ENCODE data around the gene GFY.

The GFY gene

GRCh38 chr19:49415810-49416200 is 9.4 kb upstream of the GFY start:
- WGBS (ENCODE audit: insufficient coverage) = 100% methylated on average over 2 of the region's 2 CpGs
- no peaks in the 10 kb centered on the region for H3K9me3 ChIP-seq (ENCODE audit: control extremely low read depth in 1 of 5, control insufficient read depth in 4 of 5, insufficient read depth in 2 of 5, low read depth in 1 of 5, low read length in 4 of 5)
- DNase-seq = no peak
- ChIA-PET CTCF (interaction anchor here (1.3 to 1.4 kb wide), 2 partner anchors 9 to 25 kb away, joined by 4 to 6 read pairs; partner anchors contain the start of gene GFY), POLR2A (interaction anchor here (0.5 to 0.7 kb wide), 2 partner anchors 21 to 616 kb away, joined by 3 read pairs; no protein-coding TSS in a partner anchor)
- peaks cover 4 to 21% (median 14%) of the 10 kb centered on the region in 5 experiments for H3K27me3 ChIP-seq (replicated peaks in 2 of 5; ENCODE audit: control insufficient read depth in 4 of 5, insufficient read depth in 5 of 5, low read length in 4 of 5)
- no peak overlapping the region for H3K4me3 ChIP-seq (ENCODE audit: control insufficient read depth in 1 of 7, extremely low read depth in 1 of 7, insufficient read depth in 4 of 7, low read depth in 2 of 7, low read length in 6 of 7)
- H3K4me1 ChIP-seq (ENCODE audit: control extremely low read depth in 1 of 4, control insufficient read depth in 4 of 4, insufficient read depth in 4 of 4, low read length in 3 of 4) = peaks cover 0 to 38% (median 18%) of the 10 kb centered on the region in 4 experiments
- H3K36me3 ChIP-seq (ENCODE audit: control insufficient read depth in 4 of 4, insufficient read depth in 4 of 4, low read length in 3 of 4) = no peaks in the 10 kb centered on the region
- H3K27ac ChIP-seq (ENCODE audit: insufficient read depth in 1 of 2, low read depth in 1 of 2, low read length in 2 of 2, poor library complexity in 1 of 2, severe bottlenecking in 2 of 2) = no peak overlapping the region

- POLR2A ChIA-PET = no interaction called here
- CTCF ChIA-PET = interaction anchor here (1.0 to 1.4 kb wide), 4 partner anchors 8 to 28 kb away, joined by 3 to 6 read pairs (median 4); partner anchors contain the start of gene GFY
- no peaks in the 10 kb centered on the region for H3K36me3 ChIP-seq (ENCODE audit: control insufficient read depth in 4 of 4, insufficient read depth in 4 of 4, low read length in 3 of 4)
- H3K9me3 ChIP-seq (ENCODE audit: control extremely low read depth in 1 of 5, control insufficient read depth in 4 of 5, insufficient read depth in 2 of 5, low read depth in 1 of 5, low read length in 4 of 5) = no peaks in the 10 kb centered on the region
- WGBS (ENCODE audit: insufficient coverage) = 96% methylated on average over 6 of the region's 7 CpGs
- no peak overlapping the region for H3K27ac ChIP-seq (ENCODE audit: insufficient read depth in 1 of 2, low read depth in 1 of 2, low read length in 2 of 2, poor library complexity in 1 of 2, severe bottlenecking in 2 of 2)
- H3K27me3 ChIP-seq (replicated peaks in 2 of 5; ENCODE audit: control insufficient read depth in 4 of 5, insufficient read depth in 5 of 5, low read length in 4 of 5) = peaks cover 5 to 33% (median 24%) of the 10 kb centered on the region in 5 experiments
- H3K4me1 ChIP-seq (ENCODE audit: control extremely low read depth in 1 of 4, control insufficient read depth in 4 of 4, insufficient read depth in 4 of 4, low read length in 3 of 4) = peaks cover 0 to 42% (median 26%) of the 10 kb centered on the region in 4 experiments
- H3K4me3 ChIP-seq (ENCODE audit: control insufficient read depth in 1 of 7, extremely low read depth in 1 of 7, insufficient read depth in 4 of 7, low read depth in 2 of 7, low read length in 6 of 7) = no peak overlapping the region
- no peak for DNase-seq
Observed at GRCh38 chr19:49417088-49417487, 8.1 kb upstream of the GFY start.

DNA sequence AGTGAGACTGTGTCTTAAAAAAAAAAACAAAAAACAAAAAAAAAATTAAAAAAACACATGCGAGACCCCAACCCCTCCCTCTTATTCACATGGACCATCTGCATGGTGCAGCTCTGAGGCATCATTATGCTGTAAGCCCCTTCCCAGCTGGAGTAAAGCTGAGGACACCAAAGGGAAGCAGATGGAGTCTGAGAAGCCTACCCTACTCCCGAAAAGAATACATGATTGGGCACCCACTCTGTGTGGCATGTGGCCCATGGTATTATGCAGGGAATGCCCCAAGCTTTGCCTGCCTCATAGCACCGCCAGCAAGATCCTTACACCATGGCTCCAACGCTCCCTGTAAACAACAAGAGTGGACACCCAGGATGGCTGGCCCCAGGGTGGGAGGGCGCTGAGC is 6.7 kb upstream of the GFY start:
- ChIA-PET CTCF (interaction anchor here (1.4 to 2.6 kb wide), 4 partner anchors 10 to 15 kb away, joined by 4 to 9 read pairs (median 7); no protein-coding TSS in a partner anchor), POLR2A (no interaction called here)
- Histone ChIP-seq H3K9me3 (ENCODE audit: control extremely low read depth in 1 of 5, control insufficient read depth in 4 of 5, insufficient read depth in 2 of 5, low read depth in 1 of 5, low read length in 4 of 5) (no peaks in the 10 kb centered on the region), H3K36me3 (ENCODE audit: control insufficient read depth in 4 of 4, insufficient read depth in 4 of 4, low read length in 3 of 4) (no peaks in the 10 kb centered on the region), H3K27ac (ENCODE audit: insufficient read depth in 1 of 2, low read depth in 1 of 2, low read length in 2 of 2, poor library complexity in 1 of 2, severe bottlenecking in 2 of 2) (no peak overlapping the region), H3K4me1 (ENCODE audit: control extremely low read depth in 1 of 4, control insufficient read depth in 4 of 4, insufficient read depth in 4 of 4, low read length in 3 of 4) (peaks cover 0 to 49% (median 34%) of the 10 kb centered on the region in 4 experiments), H3K4me3 (ENCODE audit: control insufficient read depth in 1 of 7, extremely low read depth in 1 of 7, insufficient read depth in 4 of 7, low read depth in 2 of 7, low read length in 6 of 7) (no peak overlapping the region), H3K27me3 (replicated peaks in 2 of 5; ENCODE audit: control insufficient read depth in 4 of 5, insufficient read depth in 5 of 5, low read length in 4 of 5) (peaks cover 5 to 45% (median 28%) of the 10 kb centered on the region in 5 experiments)
- no peak for DNase-seq
- WGBS (ENCODE audit: insufficient coverage) = 100% methylated on average over 3 of the region's 5 CpGs

DNA sequence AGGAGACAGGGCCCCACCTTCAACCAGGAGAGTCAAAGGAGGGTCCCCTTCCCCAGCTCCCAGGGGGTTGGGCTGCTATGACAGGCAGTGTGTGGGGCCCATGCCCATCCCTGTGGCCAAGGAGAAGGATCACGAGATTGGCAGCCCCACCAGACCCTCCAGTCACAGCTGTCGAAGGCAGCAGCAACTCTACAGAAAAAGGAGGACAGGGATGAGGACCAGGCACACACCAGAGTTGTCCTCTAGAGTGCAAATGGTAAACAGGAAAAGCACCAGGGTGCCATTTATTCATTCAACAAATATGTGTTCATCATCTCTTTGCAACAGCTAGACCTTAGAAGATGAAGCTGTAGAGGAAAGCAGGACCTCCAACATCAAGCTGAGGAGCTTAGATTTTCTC is 6.0 kb upstream of the GFY start:
- Histone ChIP-seq H3K4me3 (ENCODE audit: control insufficient read depth in 1 of 7, extremely low read depth in 1 of 7, insufficient read depth in 4 of 7, low read depth in 2 of 7, low read length in 6 of 7) (no peak overlapping the region), H3K9me3 (ENCODE audit: control extremely low read depth in 1 of 5, control insufficient read depth in 4 of 5, insufficient read depth in 2 of 5, low read depth in 1 of 5, low read length in 4 of 5) (no peaks in the 10 kb centered on the region), H3K4me1 (ENCODE audit: control extremely low read depth in 1 of 4, control insufficient read depth in 4 of 4, insufficient read depth in 4 of 4, low read length in 3 of 4) (peaks cover 0 to 46% (median 38%) of the 10 kb centered on the region in 4 experiments), H3K27ac (ENCODE audit: insufficient read depth in 1 of 2, low read depth in 1 of 2, low read length in 2 of 2, poor library complexity in 1 of 2, severe bottlenecking in 2 of 2) (no peak overlapping the region), H3K27me3 (replicated peaks in 2 of 5; ENCODE audit: control insufficient read depth in 4 of 5, insufficient read depth in 5 of 5, low read length in 4 of 5) (peaks cover 5 to 51% (median 33%) of the 10 kb centered on the region in 5 experiments), H3K36me3 (ENCODE audit: control insufficient read depth in 4 of 4, insufficient read depth in 4 of 4, low read length in 3 of 4) (no peaks in the 10 kb centered on the region)
- DNase-seq = no peak
- POLR2A ChIA-PET = no interaction called here
- CTCF ChIA-PET = interaction anchor here (1.7 to 2.6 kb wide), 3 partner anchors 10 to 15 kb away, joined by 6 to 9 read pairs (median 8); no protein-coding TSS in a partner anchor
- WGBS (ENCODE audit: insufficient coverage) = 100% methylated on average over 1 of the region's 2 CpGs

DNA sequence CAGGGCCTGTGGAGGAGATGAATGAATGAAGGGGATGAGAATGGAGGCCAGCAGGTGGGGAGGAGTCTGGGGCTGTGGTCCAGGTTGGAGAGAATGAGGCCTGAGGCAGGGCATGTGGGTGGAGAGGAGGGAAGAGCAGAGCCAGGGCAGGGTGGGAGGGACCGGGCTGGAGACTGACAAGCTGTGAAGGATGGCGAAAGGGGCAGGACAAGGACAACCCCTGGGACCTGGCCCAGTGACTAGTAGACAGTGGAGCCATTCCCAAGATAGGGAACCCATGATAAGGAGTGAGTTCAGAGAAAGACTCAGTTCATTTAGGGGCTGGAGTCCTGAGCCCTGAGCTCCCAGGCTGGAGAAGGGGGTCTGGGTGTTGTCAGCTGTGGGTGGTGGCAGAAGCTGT is 5.0 kb upstream of the GFY start:
- Histone ChIP-seq H3K36me3 (ENCODE audit: control insufficient read depth in 4 of 4, insufficient read depth in 4 of 4, low read length in 3 of 4) (no peaks in the 10 kb centered on the region), H3K4me3 (ENCODE audit: control insufficient read depth in 1 of 7, extremely low read depth in 1 of 7, insufficient read depth in 4 of 7, low read depth in 2 of 7, low read length in 6 of 7) (no peak overlapping the region), H3K9me3 (ENCODE audit: control extremely low read depth in 1 of 5, control insufficient read depth in 4 of 5, insufficient read depth in 2 of 5, low read depth in 1 of 5, low read length in 4 of 5) (no peaks in the 10 kb centered on the region), H3K27ac (ENCODE audit: insufficient read depth in 1 of 2, low read depth in 1 of 2, low read length in 2 of 2, poor library complexity in 1 of 2, severe bottlenecking in 2 of 2) (no peak overlapping the region), H3K4me1 (ENCODE audit: control extremely low read depth in 1 of 4, control insufficient read depth in 4 of 4, insufficient read depth in 4 of 4, low read length in 3 of 4) (peaks cover 0 to 41% (median 38%) of the 10 kb centered on the region in 4 experiments), H3K27me3 (replicated peaks in 2 of 5; ENCODE audit: control insufficient read depth in 4 of 5, insufficient read depth in 5 of 5, low read length in 4 of 5) (peaks cover 5 to 60% (median 34%) of the 10 kb centered on the region in 5 experiments)
- POLR2A ChIA-PET = no interaction called here
- DNase-seq = no peak
- CTCF ChIA-PET = interaction anchor here (1.7 to 2.6 kb wide), 2 partner anchors 9 to 14 kb away, joined by 8 to 9 read pairs; no protein-coding TSS in a partner anchor
- 100% methylated on average over 2 of the region's 2 CpGs for WGBS (ENCODE audit: insufficient coverage)

GRCh38 chr19:49421039-49421877 is 3.9 kb upstream of the GFY start:
- POLR2A ChIA-PET = interaction anchor here (0.6 to 0.7 kb wide), 2 partner anchors 25 to 153 kb away, joined by 3 to 4 read pairs; no protein-coding TSS in a partner anchor
- peak; percentile 52 to 65 (median 63) for DNase-seq
- Histone ChIP-seq H3K4me1 (ENCODE audit: control extremely low read depth in 1 of 4, control insufficient read depth in 4 of 4, insufficient read depth in 4 of 4, low read length in 3 of 4) (peaks cover 0 to 44% (median 39%) of the 10 kb centered on the region in 4 experiments), H3K4me3 (ENCODE audit: control insufficient read depth in 1 of 7, extremely low read depth in 1 of 7, insufficient read depth in 4 of 7, low read depth in 2 of 7, low read length in 6 of 7) (peak overlapping the region in 3 of 7 experiments; percentile 11 to 36 (median 19)), H3K27ac (ENCODE audit: insufficient read depth in 1 of 2, low read depth in 1 of 2, low read length in 2 of 2, poor library complexity in 1 of 2, severe bottlenecking in 2 of 2) (no peak overlapping the region), H3K36me3 (ENCODE audit: control insufficient read depth in 4 of 4, insufficient read depth in 4 of 4, low read length in 3 of 4) (no peaks in the 10 kb centered on the region), H3K27me3 (replicated peaks in 2 of 5; ENCODE audit: control insufficient read depth in 4 of 5, insufficient read depth in 5 of 5, low read length in 4 of 5) (peaks cover 5 to 70% (median 44%) of the 10 kb centered on the region in 5 experiments), H3K9me3 (ENCODE audit: control extremely low read depth in 1 of 5, control insufficient read depth in 4 of 5, insufficient read depth in 2 of 5, low read depth in 1 of 5, low read length in 4 of 5) (no peaks in the 10 kb centered on the region)
- CTCF ChIA-PET = interaction anchor here (0.9 to 1.2 kb wide), 3 partner anchors 9 to 29 kb away, joined by 3 read pairs; no protein-coding TSS in a partner anchor
- WGBS (ENCODE audit: insufficient coverage) = 9% methylated on average over 45 of the region's 48 CpGs

DNA sequence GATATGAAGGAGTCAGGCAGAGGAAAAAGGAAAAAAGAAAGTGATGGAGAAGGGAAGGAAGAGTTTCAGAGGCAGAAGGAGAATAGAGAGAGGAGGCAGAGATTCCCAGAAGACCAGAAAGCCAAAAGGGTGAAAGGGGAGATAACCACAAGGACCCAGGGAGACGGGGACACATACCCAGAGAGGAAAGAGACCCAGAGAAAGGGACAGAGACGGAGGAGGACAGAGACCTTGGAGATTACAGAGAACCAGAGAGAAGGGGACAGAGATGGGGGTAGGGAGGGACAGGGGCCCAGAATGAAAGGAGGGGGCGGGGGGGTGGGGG is 3.3 kb upstream of the GFY start:
- Histone ChIP-seq H3K4me3 (ENCODE audit: control insufficient read depth in 1 of 7, extremely low read depth in 1 of 7, insufficient read depth in 4 of 7, low read depth in 2 of 7, low read length in 6 of 7) (no peak overlapping the region), H3K27me3 (replicated peaks in 2 of 5; ENCODE audit: control insufficient read depth in 4 of 5, insufficient read depth in 5 of 5, low read length in 4 of 5) (peaks cover 5 to 76% (median 49%) of the 10 kb centered on the region in 5 experiments), H3K4me1 (ENCODE audit: control extremely low read depth in 1 of 4, control insufficient read depth in 4 of 4, insufficient read depth in 4 of 4, low read length in 3 of 4) (peaks cover 0 to 47% (median 42%) of the 10 kb centered on the region in 4 experiments), H3K9me3 (ENCODE audit: control extremely low read depth in 1 of 5, control insufficient read depth in 4 of 5, insufficient read depth in 2 of 5, low read depth in 1 of 5, low read length in 4 of 5) (no peaks in the 10 kb centered on the region), H3K27ac (ENCODE audit: insufficient read depth in 1 of 2, low read depth in 1 of 2, low read length in 2 of 2, poor library complexity in 1 of 2, severe bottlenecking in 2 of 2) (no peak overlapping the region), H3K36me3 (ENCODE audit: control insufficient read depth in 4 of 4, insufficient read depth in 4 of 4, low read length in 3 of 4) (no peaks in the 10 kb centered on the region)
- DNase-seq = no peak
- POLR2A ChIA-PET = no interaction called here
- CTCF ChIA-PET = interaction anchor here (0.9 to 1.2 kb wide), 2 partner anchors 9 to 10 kb away, joined by 3 read pairs; no protein-coding TSS in a partner anchor
- WGBS (ENCODE audit: insufficient coverage) = 23% methylated on average over 2 of the region's 3 CpGs

Data from common myeloid progenitor, CD34-positive (primary cell).